ENCODE results near the gene IFT81. TPM values are rescaled to one million over a fixed set of nuclear protein-coding genes. Genes with fewer than 3 reads are reported as not detected.
A peak's percentile ranks its signal among the peaks of the same experiment; 100 is the strongest.

IFT81 gene
- total RNA-seq, 1 donor = 18.5 TPM

DNA sequence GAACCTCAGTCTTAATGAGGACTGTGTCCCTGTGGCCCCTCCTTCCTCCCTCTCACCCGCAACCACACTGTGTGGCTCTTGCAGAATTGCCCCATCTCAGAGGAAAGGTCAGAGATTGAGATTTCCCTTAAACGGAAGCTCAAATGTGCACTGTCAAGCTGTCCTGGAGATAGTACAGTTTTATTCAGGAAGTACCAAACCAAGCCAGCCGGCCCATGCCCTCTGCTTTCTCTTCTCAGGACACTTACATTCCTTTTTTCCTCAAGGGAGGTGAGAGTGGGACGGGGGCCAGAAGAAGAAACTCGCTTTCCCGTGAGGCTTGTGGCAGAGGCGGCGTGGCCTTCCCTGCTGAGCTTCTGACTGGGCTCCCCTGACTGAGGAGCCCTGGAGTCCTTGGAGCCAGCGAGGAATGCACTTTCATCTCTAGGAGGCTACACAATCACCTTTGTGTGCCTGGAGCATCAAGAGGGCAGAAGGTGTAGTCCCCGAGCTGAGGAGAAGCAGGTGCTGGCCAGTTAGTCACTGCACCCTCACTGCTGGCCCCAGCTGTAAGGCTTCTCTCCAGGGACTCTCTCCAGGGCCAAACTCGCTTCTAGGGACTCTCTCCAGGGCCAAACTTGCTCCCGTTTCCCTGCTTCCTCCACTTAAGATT lies 132.7 kb downstream of the IFT81 start:
- Histone ChIP-seq H4K20me1 (ENCODE audit: insufficient read depth, low read length) (no peaks in the 10 kb centered on the region), H3K4me2 (ENCODE audit: insufficient read depth, low read length) (peak overlapping the region; percentile 14), H3K4me3 (ENCODE audit: insufficient read depth, low read length) (no peak overlapping the region), H3K4me1 (ENCODE audit: insufficient read depth, low read length) (peaks cover 15% of the 10 kb centered on the region), H3K27me3 (ENCODE audit: insufficient read depth, low read length) (no peaks in the 10 kb centered on the region), H3K27ac (ENCODE audit: low read depth, low read length) (no peak overlapping the region), H3K36me3 (ENCODE audit: insufficient read depth, low read length) (no peaks in the 10 kb centered on the region), H3K9me3 (ENCODE audit: low read depth, low read length) (no peaks in the 10 kb centered on the region), H2AFZ (ENCODE audit: low read length) (peak overlapping the region; percentile 5), H3K79me2 (ENCODE audit: insufficient read depth, low read length) (no peaks in the 10 kb centered on the region)
- TF ChIP-seq, protein P1, sequence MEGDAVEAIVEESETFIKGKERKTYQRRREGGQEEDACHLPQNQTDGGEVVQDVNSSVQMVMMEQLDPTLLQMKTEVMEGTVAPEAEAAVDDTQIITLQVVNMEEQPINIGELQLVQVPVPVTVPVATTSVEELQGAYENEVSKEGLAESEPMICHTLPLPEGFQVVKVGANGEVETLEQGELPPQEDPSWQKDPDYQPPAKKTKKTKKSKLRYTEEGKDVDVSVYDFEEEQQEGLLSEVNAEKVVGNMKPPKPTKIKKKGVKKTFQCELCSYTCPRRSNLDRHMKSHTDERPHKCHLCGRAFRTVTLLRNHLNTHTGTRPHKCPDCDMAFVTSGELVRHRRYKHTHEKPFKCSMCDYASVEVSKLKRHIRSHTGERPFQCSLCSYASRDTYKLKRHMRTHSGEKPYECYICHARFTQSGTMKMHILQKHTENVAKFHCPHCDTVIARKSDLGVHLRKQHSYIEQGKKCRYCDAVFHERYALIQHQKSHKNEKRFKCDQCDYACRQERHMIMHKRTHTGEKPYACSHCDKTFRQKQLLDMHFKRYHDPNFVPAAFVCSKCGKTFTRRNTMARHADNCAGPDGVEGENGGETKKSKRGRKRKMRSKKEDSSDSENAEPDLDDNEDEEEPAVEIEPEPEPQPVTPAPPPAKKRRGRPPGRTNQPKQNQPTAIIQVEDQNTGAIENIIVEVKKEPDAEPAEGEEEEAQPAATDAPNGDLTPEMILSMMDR (IDR thresholded peaks at IDR 0.05; ENCODE audit: extremely low read depth, low read depth, low read length) = no peak
- DNase-seq (ENCODE audit: insufficient read length, low spot score, missing footprints) = peak; percentile 86

GRCh38 chr12:110258466-110258865 lies 134.3 kb downstream of the IFT81 start:
- Histone ChIP-seq H2AFZ (ENCODE audit: low read length) (no peak overlapping the region), H4K20me1 (ENCODE audit: insufficient read depth, low read length) (no peaks in the 10 kb centered on the region), H3K27ac (ENCODE audit: low read depth, low read length) (no peak overlapping the region), H3K9me3 (ENCODE audit: low read depth, low read length) (no peaks in the 10 kb centered on the region), H3K4me2 (ENCODE audit: insufficient read depth, low read length) (no peak overlapping the region), H3K79me2 (ENCODE audit: insufficient read depth, low read length) (no peaks in the 10 kb centered on the region), H3K27me3 (ENCODE audit: insufficient read depth, low read length) (no peaks in the 10 kb centered on the region), H3K4me1 (ENCODE audit: insufficient read depth, low read length) (peaks cover 11% of the 10 kb centered on the region), H3K36me3 (ENCODE audit: insufficient read depth, low read length) (no peaks in the 10 kb centered on the region), H3K4me3 (ENCODE audit: insufficient read depth, low read length) (no peak overlapping the region)
- TF ChIP-seq, protein P1 (IDR thresholded peaks at IDR 0.05; ENCODE audit: extremely low read depth, low read depth, low read length) = no peak
- DNase-seq (ENCODE audit: insufficient read length, low spot score, missing footprints) = no peak

DNA sequence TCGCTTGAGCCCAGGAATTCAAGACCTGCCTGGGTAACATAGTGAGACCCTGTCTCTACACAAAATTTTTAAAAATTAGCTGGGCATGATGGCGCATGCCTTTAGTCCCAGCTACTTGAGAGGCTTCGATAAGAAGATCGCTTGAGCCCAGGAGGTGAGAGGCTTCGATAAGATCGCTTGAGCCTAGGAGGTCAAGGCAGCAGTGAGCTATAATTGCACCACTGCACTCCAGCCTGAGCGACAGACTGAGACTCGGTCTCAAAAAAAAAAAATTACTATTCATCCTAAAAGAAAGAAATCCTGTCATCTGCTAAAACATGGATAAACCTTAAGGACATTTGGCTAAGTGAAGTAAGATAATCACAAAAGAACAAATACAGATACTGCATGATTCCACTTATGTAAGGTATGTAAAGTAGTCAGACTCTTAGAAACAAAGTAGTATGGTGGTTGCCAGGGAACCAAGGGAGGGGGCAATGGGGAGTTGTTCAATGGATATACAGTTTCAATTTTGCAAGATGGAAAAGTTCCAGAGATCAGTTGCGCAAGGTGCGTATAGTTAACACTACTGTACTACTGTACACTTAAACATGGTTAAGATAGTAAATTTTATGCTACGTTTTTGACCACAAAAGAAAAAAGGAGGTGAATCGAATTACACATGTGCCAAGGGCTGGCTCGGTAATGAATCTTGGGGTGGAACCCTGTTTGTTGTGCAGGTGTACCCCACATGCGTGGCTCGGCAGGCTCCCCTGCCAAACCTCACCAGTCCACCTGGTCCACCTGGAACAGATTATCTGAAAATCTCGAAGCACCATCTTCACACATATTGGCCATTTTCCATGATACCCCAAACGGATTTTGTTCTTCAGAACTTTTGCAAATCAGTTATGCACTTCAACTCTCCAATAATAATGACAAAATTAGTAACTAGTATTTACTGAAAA lies 138.6 kb downstream of the IFT81 start:
- TF ChIP-seq, protein P1 (IDR thresholded peaks at IDR 0.05; ENCODE audit: extremely low read depth, low read depth, low read length) = no peak
- Histone ChIP-seq H3K9me3 (ENCODE audit: low read depth, low read length) (no peaks in the 10 kb centered on the region), H3K27ac (ENCODE audit: low read depth, low read length) (no peak overlapping the region), H3K4me3 (ENCODE audit: insufficient read depth, low read length) (no peak overlapping the region), H3K4me2 (ENCODE audit: insufficient read depth, low read length) (no peak overlapping the region), H4K20me1 (ENCODE audit: insufficient read depth, low read length) (no peaks in the 10 kb centered on the region), H3K4me1 (ENCODE audit: insufficient read depth, low read length) (peaks cover 10% of the 10 kb centered on the region), H3K79me2 (ENCODE audit: insufficient read depth, low read length) (no peaks in the 10 kb centered on the region), H3K36me3 (ENCODE audit: insufficient read depth, low read length) (no peaks in the 10 kb centered on the region), H3K27me3 (ENCODE audit: insufficient read depth, low read length) (no peaks in the 10 kb centered on the region), H2AFZ (ENCODE audit: low read length) (no peak overlapping the region)
- DNase-seq (ENCODE audit: insufficient read length, low spot score, missing footprints) = no peak
